Astrocyte of the spinal cord (primary cell): ENCODE measurements around the gene EIF4G1.

ENCODE experiments used
- DNase-seq: peaks from one replicate; pipeline ENCODE4 v3.0.0; 2011; ENCODE audit warnings: low read depth, low spot score
- H3K4me3 ChIP-seq: 2 replicates; pipeline ENCODE4 v1.5.1; 2011; ENCODE audit warnings: low read depth, mild to moderate bottlenecking, low read length, moderate library complexity
- in situ Hi-C: cut with HindIII; loops from 2 replicates; pipeline ENCODE4 v1.10.0; 2017; ENCODE audit warnings: low sequenced_read_pairs
- TF ChIP-seq, protein P1 (sequence below): IDR thresholded peaks from 2 replicates; pipeline ENCODE4 v1.5.1; 2012; ENCODE audit warnings: low read depth, mild to moderate bottlenecking, low read length, inconsistent platforms

EIF4G1 gene

DNA sequence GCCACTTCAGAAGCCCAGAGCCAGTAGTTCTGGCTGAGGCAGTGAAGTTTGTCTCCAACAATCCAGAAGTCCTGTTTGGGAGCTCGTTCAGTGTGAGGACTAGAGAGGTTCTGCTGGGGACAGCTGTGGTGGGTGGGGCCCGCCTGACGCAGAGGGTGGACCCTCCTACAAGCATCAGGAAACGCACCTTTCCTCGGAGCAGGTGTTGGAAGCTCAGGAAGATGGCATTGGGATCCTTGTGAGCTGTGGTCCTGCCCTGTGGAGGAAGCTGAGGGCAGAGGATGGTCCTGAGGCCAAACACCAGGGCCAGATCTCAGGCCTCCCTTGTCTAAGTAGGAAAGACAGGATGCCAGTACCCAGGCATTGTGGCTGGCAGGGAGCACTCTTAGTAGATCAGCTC lies 58.5 kb downstream of the EIF4G1 start:
- TF ChIP-seq, protein P1, sequence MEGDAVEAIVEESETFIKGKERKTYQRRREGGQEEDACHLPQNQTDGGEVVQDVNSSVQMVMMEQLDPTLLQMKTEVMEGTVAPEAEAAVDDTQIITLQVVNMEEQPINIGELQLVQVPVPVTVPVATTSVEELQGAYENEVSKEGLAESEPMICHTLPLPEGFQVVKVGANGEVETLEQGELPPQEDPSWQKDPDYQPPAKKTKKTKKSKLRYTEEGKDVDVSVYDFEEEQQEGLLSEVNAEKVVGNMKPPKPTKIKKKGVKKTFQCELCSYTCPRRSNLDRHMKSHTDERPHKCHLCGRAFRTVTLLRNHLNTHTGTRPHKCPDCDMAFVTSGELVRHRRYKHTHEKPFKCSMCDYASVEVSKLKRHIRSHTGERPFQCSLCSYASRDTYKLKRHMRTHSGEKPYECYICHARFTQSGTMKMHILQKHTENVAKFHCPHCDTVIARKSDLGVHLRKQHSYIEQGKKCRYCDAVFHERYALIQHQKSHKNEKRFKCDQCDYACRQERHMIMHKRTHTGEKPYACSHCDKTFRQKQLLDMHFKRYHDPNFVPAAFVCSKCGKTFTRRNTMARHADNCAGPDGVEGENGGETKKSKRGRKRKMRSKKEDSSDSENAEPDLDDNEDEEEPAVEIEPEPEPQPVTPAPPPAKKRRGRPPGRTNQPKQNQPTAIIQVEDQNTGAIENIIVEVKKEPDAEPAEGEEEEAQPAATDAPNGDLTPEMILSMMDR, result no peak
- DNase-seq, result no peak
- H3K4me3 ChIP-seq, result no peak overlapping the region
- in situ Hi-C loops, result no loop called here

DNA sequence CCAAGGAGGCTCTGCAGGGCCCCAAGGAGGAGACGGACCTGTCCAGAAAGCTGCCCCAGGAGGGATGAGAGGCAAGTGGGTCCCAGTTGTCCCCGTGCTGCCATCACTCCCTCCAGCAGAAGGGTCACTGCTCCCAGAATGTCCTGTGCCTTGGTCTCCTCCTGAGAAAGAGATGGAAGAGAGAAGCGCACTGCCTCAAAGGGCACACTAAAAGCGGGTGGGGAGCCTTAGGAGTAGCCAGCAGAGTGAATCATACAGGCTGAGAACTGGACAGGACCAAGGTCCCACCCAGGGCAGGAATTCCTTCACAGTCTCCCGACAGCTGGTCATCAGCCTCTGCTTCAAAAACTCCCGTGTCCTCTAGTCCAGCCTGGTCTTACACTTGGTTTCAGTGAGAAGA lies 59.0 kb downstream of the EIF4G1 start:
- TF ChIP-seq, protein P1, result no peak
- peak; percentile 23 for DNase-seq
- in situ Hi-C loops, result no loop called here
- no peak overlapping the region for H3K4me3 ChIP-seq

DNA sequence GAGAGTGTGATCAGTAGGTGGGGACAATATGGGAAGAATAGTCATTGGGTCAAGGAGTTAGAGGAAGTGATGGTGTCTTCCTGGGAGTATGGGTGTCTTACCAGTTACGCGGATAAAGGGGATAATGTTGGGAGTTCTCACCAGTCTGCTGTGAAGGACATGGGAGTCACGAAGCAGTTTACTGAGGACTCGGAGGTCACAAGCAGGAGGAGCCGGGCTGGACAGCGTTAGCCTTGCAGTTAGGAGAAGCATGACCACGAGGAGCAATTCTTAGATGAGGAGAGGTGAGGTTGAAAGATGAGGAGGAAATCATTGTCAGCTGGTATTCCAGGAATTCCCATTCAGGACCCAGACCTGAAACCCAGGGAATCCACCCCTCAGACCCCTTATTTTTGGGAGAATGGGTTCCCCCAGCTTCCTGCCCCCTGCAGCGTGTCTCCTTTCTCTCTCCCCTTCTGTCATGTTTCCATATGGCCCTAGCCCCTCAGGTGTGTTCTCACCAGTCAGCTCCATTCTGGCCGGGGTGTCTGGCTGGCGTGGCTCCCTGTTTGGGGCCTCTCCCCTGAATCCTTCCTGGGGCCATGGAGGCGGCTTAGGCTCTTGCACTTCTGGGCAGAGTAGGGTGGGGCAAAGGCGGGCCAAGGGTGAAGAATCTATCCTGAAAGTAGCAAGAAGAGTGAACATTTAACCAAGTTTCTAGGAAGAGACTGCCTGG lies 61.5 kb downstream of the EIF4G1 start:
- no peak for DNase-seq
- in situ Hi-C loops, result no loop called here
- TF ChIP-seq, protein P1, result no peak
- no peak overlapping the region for H3K4me3 ChIP-seq

DNA sequence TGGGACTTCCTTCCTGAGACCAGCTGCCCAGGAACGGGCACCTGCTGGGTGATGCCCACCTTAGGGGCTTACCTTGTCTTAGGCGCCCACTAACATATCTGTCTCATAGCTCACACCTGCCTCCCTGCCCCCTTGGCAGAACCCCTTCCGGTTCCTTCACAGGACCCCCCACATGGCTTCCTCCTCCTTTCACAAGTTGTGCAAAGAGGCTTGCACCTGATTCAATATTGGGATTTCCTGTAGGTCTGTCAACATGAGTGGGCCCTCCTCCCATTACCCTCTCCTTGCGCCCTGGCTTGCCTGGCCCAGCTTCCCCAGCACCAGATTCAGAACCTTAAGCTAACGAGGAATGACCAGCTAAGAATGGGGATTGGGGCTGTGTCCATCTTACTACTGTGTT lies 63.0 kb downstream of the EIF4G1 start:
- TF ChIP-seq, protein P1, result no peak
- in situ Hi-C loops, result no loop called here
- DNase-seq, result no peak
- no peak overlapping the region for H3K4me3 ChIP-seq

DNA sequence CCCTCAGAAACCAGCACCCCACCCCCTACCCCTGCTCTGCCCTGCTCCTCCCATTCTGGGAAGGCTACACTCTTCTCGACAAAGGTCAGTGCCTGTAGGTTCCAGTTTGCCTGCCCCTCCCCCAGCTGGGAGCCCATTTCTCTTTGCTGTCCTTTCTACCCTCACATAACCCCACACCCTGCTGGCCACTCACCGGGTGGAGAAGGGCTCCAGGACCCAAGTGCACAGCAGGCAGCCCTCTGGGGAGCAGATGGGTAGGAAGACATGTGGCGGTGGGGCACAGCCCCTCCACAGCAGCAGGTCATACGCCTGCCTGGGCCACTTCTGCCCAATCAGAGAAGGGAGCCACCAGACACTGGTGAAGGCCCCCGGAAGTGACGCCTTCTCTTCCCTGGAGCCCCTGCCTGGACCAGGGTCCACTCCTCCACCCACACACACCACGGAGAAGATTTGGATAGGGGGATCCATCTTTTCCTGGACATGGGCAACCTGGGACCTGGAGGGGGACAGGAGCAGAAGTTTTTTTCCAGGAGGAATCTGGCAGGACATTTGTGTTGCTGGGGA lies 63.6 kb downstream of the EIF4G1 start, which contains the start of gene THPO:
TSS of gene THPO (minus strand) at position 326 of the 564 bp plus-strand sequence. CDS start 1,948 bp downstream, outside the sequence.
- no peak for DNase-seq
- TF ChIP-seq, protein P1, result no peak
- in situ Hi-C loops, result no loop called here
- no peak within 1 kb of the TSS for H3K4me3 ChIP-seq

DNA sequence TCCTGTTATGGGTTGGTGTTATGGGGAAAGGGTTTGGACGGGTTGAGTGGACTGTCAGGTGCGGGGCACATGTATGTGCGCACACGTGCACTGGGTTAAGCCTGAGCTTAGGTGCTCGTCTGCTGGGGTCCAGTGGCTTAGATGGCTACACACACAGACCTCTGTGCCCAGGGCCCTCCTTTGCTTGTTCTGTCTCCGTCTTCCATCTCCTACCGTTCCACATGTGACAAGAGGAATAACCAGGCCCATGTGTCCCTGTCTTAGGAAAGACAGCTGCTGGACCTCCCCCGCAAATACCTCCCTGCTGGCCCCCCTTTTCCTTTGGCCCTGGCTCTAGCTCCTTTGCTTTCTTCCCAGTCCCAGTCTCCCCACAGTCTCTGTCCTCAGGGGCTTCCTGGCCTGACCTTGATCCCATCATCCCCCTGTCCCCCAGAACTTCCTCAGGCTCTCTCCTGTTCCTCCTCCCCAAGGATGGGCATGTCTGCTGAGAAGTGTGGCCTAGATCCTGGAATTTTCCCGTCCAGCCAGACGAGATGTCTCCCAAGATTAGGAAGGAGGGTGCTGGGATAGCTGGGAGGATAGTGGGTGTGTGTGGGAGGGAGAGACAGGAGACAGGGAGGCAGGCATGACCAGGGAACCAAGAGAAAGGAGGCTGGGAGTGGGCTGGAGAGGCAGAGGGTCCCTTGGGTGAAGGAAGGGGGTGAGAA lies 64.4 kb downstream of the EIF4G1 start:
- H3K4me3 ChIP-seq, result no peak overlapping the region
- no peak for DNase-seq
- in situ Hi-C loops, result no loop called here
- TF ChIP-seq, protein P1, result no peak
